WTC11 (cell line): Measurements from ENCODE around the gene TMEM154. TPM values are rescaled to one million over a fixed set of nuclear protein-coding genes. Genes with fewer than 3 reads are reported as not detected.

Source experiments
- ATAC-seq: fragments of 200-7000 bp; cut with Tn5 transposase; 2 replicates; pipeline ENCODE4 v1.10.0; 2021; ENCODE audit warnings: mild to moderate bottlenecking, moderate library complexity
- CTCF ChIA-PET: fragments of 300-600 bp; sonication (Branson Sonifier 250); formaldehyde crosslinking; loops from one replicate; lab custom pipeline; 2021; ENCODE audit warnings: antibody characterized with exemption; lab: Charles Lee
- POLR2A ChIA-PET: fragments of 350-600 bp; sonication (Branson Sonifier 250); formaldehyde crosslinking; loops from one replicate; lab custom pipeline; 2021; ENCODE audit warnings: antibody characterized with exemption; lab: Charles Lee
- DNase-seq: peaks from one replicate; pipeline ENCODE4 v3.0.0; 2021; ENCODE audit warnings: low spot score
- H3K27ac Mint-ChIP-seq: 2 replicates; pipeline ENCODE4 v1.8.0; 2021; ENCODE audit warnings: mixed read lengths
- H3K27me3 Mint-ChIP-seq: 2 replicates; pipeline ENCODE4 v1.8.0; 2021; ENCODE audit warnings: low read depth, mild to moderate bottlenecking, moderate library complexity, mixed read lengths
- H3K36me3 Mint-ChIP-seq: 2 replicates; pipeline ENCODE4 v1.8.0; 2021; ENCODE audit warnings: mixed read lengths
- H3K4me1 Mint-ChIP-seq: 2 replicates; pipeline ENCODE4 v1.8.0; 2022; ENCODE audit warnings: mixed read lengths
- H3K4me3 Mint-ChIP-seq: 2 replicates; pipeline ENCODE4 v1.8.0; 2021; ENCODE audit warnings: mild to moderate bottlenecking, moderate library complexity, mixed read lengths
- H3K9me3 Mint-ChIP-seq: 2 replicates; pipeline ENCODE4 v1.8.0; 2021; ENCODE audit warnings: mixed read lengths
- ATF1 ChIP-seq: sonication (generic); formaldehyde crosslinking; IDR thresholded peaks from 2 replicates; pipeline ENCODE4 v1.8.1; 2023; ENCODE audit warnings: mild to moderate bottlenecking, moderate library complexity, missing genetic modification reagents
- ATF2 ChIP-seq: sonication (generic); formaldehyde crosslinking; IDR thresholded peaks from 2 replicates; pipeline ENCODE4 v1.8.1; 2022; ENCODE audit warnings: low read depth, missing genetic modification reagents, borderline replicate concordance
- ATF3 ChIP-seq: sonication (generic); formaldehyde crosslinking; conservative IDR thresholded peaks from 2 replicates; pipeline ENCODE4 v1.8.1; 2022; ENCODE audit warnings: mild to moderate bottlenecking, missing genetic modification reagents
- CBFB ChIP-seq: sonication (generic); formaldehyde crosslinking; IDR thresholded peaks from 2 replicates; pipeline ENCODE4 v1.8.1; 2022; ENCODE audit warnings: mild to moderate bottlenecking, low read depth, missing genetic modification reagents
- CREM ChIP-seq: sonication (generic); formaldehyde crosslinking; IDR thresholded peaks from 2 replicates; pipeline ENCODE4 v1.8.1; 2022; ENCODE audit warnings: mild to moderate bottlenecking, missing genetic modification reagents, moderate library complexity
- E2F5 ChIP-seq: sonication (generic); formaldehyde crosslinking; IDR thresholded peaks from 2 replicates; pipeline ENCODE4 v1.8.1; 2022; ENCODE audit warnings: mild to moderate bottlenecking, moderate library complexity, missing genetic modification reagents
- ELF4 ChIP-seq: sonication (generic); formaldehyde crosslinking; IDR thresholded peaks from 2 replicates; pipeline ENCODE4 v1.8.1; 2022; ENCODE audit warnings: low read depth, mild to moderate bottlenecking, moderate library complexity, missing genetic modification reagents
- EMX1 ChIP-seq: fragments of 250-450 bp; sonication (Bioruptor Pico); IDR thresholded peaks from 2 replicates; pipeline ENCODE4 v1.8.0; 2021; ENCODE audit warnings: mild to moderate bottlenecking
- ERG ChIP-seq: fragments of 250-450 bp; sonication (Bioruptor Pico); IDR thresholded peaks from 2 replicates; pipeline ENCODE4 v1.8.0; 2021; ENCODE audit warnings: mild to moderate bottlenecking
- GRHL2 ChIP-seq: fragments of 250-450 bp; sonication (Bioruptor Pico); IDR thresholded peaks from 2 replicates; pipeline ENCODE4 v1.8.0; 2022; ENCODE audit warnings: mild to moderate bottlenecking, moderate library complexity; ENCODE audit not compliant: insufficient replicate concordance, severe bottlenecking
- IRF1 ChIP-seq: sonication (generic); formaldehyde crosslinking; IDR thresholded peaks from 2 replicates; pipeline ENCODE4 v1.8.0; 2023; ENCODE audit warnings: missing genetic modification reagents
- JAZF1 ChIP-seq: fragments of 250-450 bp; sonication (Bioruptor Pico); IDR thresholded peaks from 2 replicates; pipeline ENCODE4 v1.9.0; 2021; ENCODE audit warnings: moderate library complexity, mild to moderate bottlenecking, inconsistent platforms
- MAX ChIP-seq: sonication (generic); formaldehyde crosslinking; IDR thresholded peaks from 2 replicates; pipeline ENCODE4 v1.8.0; 2022; ENCODE audit warnings: mild to moderate bottlenecking, missing genetic modification reagents
- NFYB ChIP-seq: sonication (generic); formaldehyde crosslinking; conservative IDR thresholded peaks from 2 replicates; pipeline ENCODE4 v1.8.0; 2022; ENCODE audit warnings: low read depth, missing genetic modification reagents
- NR1H2 ChIP-seq: sonication (generic); formaldehyde crosslinking; IDR thresholded peaks from 2 replicates; pipeline ENCODE4 v1.9.0; 2021; ENCODE audit warnings: mild to moderate bottlenecking, moderate library complexity, missing genetic modification reagents
- PRDM15 ChIP-seq: sonication (generic); formaldehyde crosslinking; IDR thresholded peaks from 2 replicates; pipeline ENCODE4 v1.8.0; 2022; ENCODE audit warnings: missing genetic modification reagents
- SOX15 ChIP-seq: fragments of 250-450 bp; sonication (Bioruptor Pico); IDR thresholded peaks from 2 replicates; pipeline ENCODE4 v1.9.0; 2021; ENCODE audit warnings: mild to moderate bottlenecking
- STAT6 ChIP-seq: sonication (generic); formaldehyde crosslinking; conservative IDR thresholded peaks from 2 replicates; pipeline ENCODE4 v1.8.1; 2023; ENCODE audit warnings: mild to moderate bottlenecking, low read depth, missing genetic modification reagents, moderate library complexity
- TP53 ChIP-seq: sonication (generic); formaldehyde crosslinking; IDR thresholded peaks from 2 replicates; pipeline ENCODE4 v1.8.1; 2023; ENCODE audit warnings: mild to moderate bottlenecking, missing genetic modification reagents
- USF2 ChIP-seq: sonication (generic); formaldehyde crosslinking; IDR thresholded peaks from 2 replicates; pipeline ENCODE4 v1.8.1; 2023; ENCODE audit warnings: mild to moderate bottlenecking, missing genetic modification reagents, moderate library complexity
- ZBTB43 ChIP-seq: sonication (generic); formaldehyde crosslinking; IDR thresholded peaks from 2 replicates; pipeline ENCODE4 v1.8.1; 2023; ENCODE audit warnings: mild to moderate bottlenecking, missing genetic modification reagents
- ZNF263 ChIP-seq: sonication (generic); formaldehyde crosslinking; IDR thresholded peaks from 2 replicates; pipeline ENCODE4 v1.8.1; 2022; ENCODE audit warnings: low read depth, mild to moderate bottlenecking, moderate library complexity, missing genetic modification reagents
- ZNF396 ChIP-seq: fragments of 250-450 bp; sonication (Bioruptor Pico); IDR thresholded peaks from 2 replicates; pipeline ENCODE4 v1.8.0; 2021; ENCODE audit warnings: mild to moderate bottlenecking, moderate library complexity, borderline replicate concordance
- total RNA-seq: library from RNA; stranded (reverse); gene quantifications from 3 replicates; pipeline ENCODE4 v1.2.3, GENCODE V29; 2021

The TMEM154 gene
- total RNA-seq, 1 experiment from 2014 or later: 2.1 TPM

GRCh38 chr4:152586668-152587067 is 93.1 kb downstream of the TMEM154 start:
- Mint-ChIP-seq H3K36me3 (peaks cover 6% of the 10 kb centered on the region), H3K4me3 (no peak overlapping the region), H3K4me1 (peaks cover 10% of the 10 kb centered on the region), H3K27ac (no peak overlapping the region), H3K27me3 (no peaks in the 10 kb centered on the region), H3K9me3 (peaks cover 18% of the 10 kb centered on the region)
- DNase-seq (no peak), ATAC-seq (no peak)
- POLR2A ChIA-PET: no interaction called here
- TF ChIP-seq ATF1 (no peak), CREM (CRISPR knock-in tag) (no peak), STAT6 (CRISPR knock-in tag) (no peak), GRHL2 (CRISPR knock-in tag) (no peak), NFYB (CRISPR knock-in tag) (no peak), USF2 (CRISPR knock-in tag) (no peak), ATF3 (CRISPR knock-in tag) (no peak), ATF2 (CRISPR knock-in tag) (no peak), PRDM15 (CRISPR knock-in tag) (no peak), ZNF263 (CRISPR knock-in tag) (no peak), IRF1 (no peak)
- CTCF ChIA-PET: no interaction called here

GRCh38 chr4:152585023-152585441 is 94.8 kb downstream of the TMEM154 start:
- ChIA-PET POLR2A (no interaction called here), CTCF (no interaction called here)
- DNase-seq: no peak
- H3K27ac Mint-ChIP-seq: no peak overlapping the region
- H3K9me3 Mint-ChIP-seq: peaks cover 18% of the 10 kb centered on the region
- no peak for ATAC-seq
- H3K36me3 Mint-ChIP-seq: peaks cover 6% of the 10 kb centered on the region
- H3K27me3 Mint-ChIP-seq: no peaks in the 10 kb centered on the region
- H3K4me3 Mint-ChIP-seq: no peak overlapping the region
- H3K4me1 Mint-ChIP-seq: no peaks in the 10 kb centered on the region
- TF ChIP-seq EMX1 (CRISPR knock-in tag) (no peak), SOX15 (CRISPR knock-in tag) (no peak), NR1H2 (CRISPR knock-in tag) (no peak), ELF4 (CRISPR knock-in tag) (no peak), TP53 (CRISPR knock-in tag) (no peak), ZBTB43 (CRISPR knock-in tag) (no peak), JAZF1 (no peak), E2F5 (CRISPR knock-in tag) (no peak), ERG (no peak), ZNF396 (no peak), CBFB (CRISPR knock-in tag) (no peak), MAX (CRISPR knock-in tag) (no peak)
